ENCODE measurements around the gene IL1RAP. TPM values are rescaled to one million over a fixed set of nuclear protein-coding genes. Genes with fewer than 3 reads are reported as not detected.

The IL1RAP gene
- total RNA-seq, 2 donors from 2014 or later = 3.4 to 6.3 TPM

DNA sequence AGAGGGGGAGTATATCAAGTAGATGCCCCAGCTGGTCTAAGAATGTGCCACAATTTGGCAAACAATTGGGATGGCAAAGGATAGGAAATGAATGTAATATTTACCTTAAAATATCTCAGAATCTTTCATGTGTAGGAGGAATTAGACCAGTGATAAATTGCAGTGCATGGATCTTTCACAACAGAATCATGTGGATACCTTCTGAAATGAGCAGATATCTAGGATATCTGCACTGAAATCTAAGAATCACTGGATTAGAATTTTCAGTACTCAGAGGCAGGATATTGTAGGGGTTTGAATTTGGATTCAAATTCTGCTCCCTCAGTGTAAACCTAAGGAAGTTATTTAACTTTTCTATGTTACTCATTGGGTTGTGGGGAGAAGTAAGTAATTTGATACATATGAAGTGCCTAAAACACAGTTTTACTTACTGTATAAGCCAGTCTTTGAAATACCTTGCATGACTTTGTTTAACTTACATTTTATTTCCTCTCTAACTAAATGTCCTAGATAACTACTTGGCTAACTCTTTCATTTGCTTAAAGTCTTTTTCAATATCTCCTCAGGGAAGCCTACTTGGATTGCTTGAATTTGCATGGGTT lies 8.8 kb downstream of the IL1RAP start:
- TF ChIP-seq, protein P1, sequence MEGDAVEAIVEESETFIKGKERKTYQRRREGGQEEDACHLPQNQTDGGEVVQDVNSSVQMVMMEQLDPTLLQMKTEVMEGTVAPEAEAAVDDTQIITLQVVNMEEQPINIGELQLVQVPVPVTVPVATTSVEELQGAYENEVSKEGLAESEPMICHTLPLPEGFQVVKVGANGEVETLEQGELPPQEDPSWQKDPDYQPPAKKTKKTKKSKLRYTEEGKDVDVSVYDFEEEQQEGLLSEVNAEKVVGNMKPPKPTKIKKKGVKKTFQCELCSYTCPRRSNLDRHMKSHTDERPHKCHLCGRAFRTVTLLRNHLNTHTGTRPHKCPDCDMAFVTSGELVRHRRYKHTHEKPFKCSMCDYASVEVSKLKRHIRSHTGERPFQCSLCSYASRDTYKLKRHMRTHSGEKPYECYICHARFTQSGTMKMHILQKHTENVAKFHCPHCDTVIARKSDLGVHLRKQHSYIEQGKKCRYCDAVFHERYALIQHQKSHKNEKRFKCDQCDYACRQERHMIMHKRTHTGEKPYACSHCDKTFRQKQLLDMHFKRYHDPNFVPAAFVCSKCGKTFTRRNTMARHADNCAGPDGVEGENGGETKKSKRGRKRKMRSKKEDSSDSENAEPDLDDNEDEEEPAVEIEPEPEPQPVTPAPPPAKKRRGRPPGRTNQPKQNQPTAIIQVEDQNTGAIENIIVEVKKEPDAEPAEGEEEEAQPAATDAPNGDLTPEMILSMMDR (IDR thresholded peaks at IDR 0.05) = no peak
- Histone ChIP-seq H3K27ac (no peak overlapping the region), H3K4me1 (no peaks in the 10 kb centered on the region), H3K36me3 (no peaks in the 10 kb centered on the region), H3K9me3 (no peaks in the 10 kb centered on the region), H3K27me3 (no peaks in the 10 kb centered on the region), H3K4me3 (no peak overlapping the region)
- no peak for DNase-seq (ENCODE audit: low spot score)

DNA sequence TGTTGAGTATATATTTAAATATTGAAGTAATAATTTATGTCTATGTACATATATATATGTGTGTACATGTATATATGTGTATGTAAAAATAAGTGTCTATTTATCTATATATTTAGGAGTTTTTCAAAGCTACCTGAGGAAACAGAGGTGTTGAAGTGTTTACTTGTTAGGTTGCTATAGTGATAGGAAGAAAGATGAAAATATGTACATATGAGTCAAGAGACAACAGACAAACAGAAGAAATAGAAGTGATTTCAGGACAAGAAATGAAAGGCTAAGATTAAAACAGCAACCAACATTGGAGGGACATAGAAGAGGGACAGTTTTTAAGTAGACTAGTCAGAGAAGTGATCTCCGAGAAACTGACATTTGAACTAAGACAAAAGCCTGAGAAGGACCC lies 11.1 kb downstream of the IL1RAP start:
- no peaks in the 10 kb centered on the region for H3K36me3 ChIP-seq
- H3K4me3 ChIP-seq = no peak overlapping the region
- no peaks in the 10 kb centered on the region for H3K4me1 ChIP-seq
- no peak for DNase-seq (ENCODE audit: low spot score)
- TF ChIP-seq, protein P1 (IDR thresholded peaks at IDR 0.05) = no peak
- H3K27ac ChIP-seq = no peak overlapping the region
- H3K9me3 ChIP-seq = no peaks in the 10 kb centered on the region
- no peaks in the 10 kb centered on the region for H3K27me3 ChIP-seq

DNA sequence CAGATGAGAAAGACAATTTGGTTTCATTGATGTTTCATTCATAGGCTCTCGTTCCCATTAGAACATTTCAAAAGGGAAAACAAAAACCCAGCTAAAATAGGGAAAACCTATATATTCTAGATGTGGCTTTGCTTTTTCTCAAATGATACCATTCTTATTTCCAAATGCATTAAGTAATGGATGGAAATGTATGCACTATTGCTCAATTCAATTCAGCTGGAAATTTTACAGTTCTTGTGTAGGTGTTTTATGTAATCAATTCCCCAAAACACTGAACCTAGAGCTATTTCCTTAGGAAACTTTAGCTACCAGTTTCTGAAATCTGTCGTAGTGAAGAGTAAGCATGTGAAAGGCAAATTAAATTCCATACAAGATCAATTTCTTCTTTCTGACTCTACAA lies 11.7 kb downstream of the IL1RAP start:
- Histone ChIP-seq H3K27ac (no peak overlapping the region), H3K4me3 (no peak overlapping the region), H3K4me1 (no peaks in the 10 kb centered on the region), H3K36me3 (no peaks in the 10 kb centered on the region), H3K27me3 (no peaks in the 10 kb centered on the region), H3K9me3 (no peaks in the 10 kb centered on the region)
- TF ChIP-seq, protein P1 (IDR thresholded peaks at IDR 0.05) = no peak
- no peak for DNase-seq (ENCODE audit: low spot score)

DNA sequence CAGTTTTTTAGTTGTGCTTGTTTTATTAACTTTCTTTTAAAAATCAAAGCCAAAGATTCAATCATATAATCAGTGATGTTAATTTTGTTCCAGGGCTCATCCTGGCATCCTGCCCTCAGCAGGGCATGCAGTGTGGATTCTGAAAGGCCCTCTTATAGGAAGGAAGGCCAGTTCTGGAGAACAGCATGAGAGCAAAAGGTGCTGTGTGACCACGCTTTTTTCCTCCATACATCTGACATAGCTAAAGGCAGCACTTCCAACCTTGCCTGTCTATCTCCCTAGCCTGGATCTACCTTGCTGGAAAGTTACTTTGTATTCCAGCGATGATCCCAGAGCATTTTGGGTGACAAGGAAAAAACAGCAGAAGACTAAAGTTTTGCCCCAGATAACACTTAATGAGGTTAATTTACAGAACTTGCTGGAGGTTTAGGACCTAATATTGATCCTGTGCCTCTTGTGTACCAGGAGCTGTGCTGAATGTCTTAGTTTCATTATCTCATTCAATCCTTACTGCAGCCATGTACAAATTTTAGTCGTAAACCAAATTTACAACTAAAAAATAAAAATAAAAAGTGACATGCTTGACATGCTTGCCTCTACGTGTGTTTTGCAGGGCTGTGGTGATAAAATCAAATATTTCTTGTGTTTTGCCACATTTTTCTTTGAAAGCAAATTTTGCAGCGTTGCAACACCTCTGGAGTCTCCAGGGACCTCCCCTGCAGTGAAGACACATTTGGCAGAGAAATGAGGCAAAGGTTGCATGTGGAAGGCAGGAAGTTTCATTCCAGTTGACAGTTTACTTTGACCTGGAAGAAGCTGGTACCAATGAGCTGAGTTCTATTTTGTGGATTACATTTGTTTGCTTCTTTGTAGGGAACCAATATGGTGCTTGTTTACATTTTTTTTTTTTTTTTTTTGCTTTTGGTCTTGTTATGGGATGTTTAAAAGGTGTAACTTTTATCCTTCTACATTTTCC lies 13.2 kb downstream of the IL1RAP start:
- Histone ChIP-seq H3K4me3 (no peak overlapping the region), H3K27me3 (no peaks in the 10 kb centered on the region), H3K9me3 (no peaks in the 10 kb centered on the region), H3K36me3 (no peaks in the 10 kb centered on the region), H3K27ac (no peak overlapping the region), H3K4me1 (no peaks in the 10 kb centered on the region)
- TF ChIP-seq, protein P1 (IDR thresholded peaks at IDR 0.05) = no peak
- no peak for DNase-seq (ENCODE audit: low spot score)

DNA sequence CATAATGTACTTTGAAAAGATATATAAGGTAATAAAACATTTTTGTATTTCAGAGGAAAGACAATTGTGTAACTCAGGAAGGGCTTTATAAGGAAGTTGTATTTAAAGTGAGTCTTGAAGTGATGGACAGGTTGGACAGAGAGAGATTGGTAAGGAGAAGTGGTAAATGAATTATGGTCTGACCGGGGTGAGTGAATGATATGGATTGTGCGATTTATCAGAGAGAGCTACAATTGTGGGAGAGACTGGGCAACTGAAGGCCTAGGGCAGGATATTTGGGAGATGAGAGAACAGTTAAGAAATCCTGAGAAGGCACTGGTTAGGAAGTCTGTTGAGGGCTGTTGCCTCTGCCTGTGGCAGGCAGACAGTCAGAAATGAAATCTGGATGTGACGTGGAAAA lies 14.8 kb downstream of the IL1RAP start:
- Histone ChIP-seq H3K4me1 (peaks cover 0 to 7% of the 10 kb centered on the region in 2 donors), H3K27me3 (no peaks in the 10 kb centered on the region), H3K9me3 (no peaks in the 10 kb centered on the region), H3K36me3 (no peaks in the 10 kb centered on the region), H3K27ac (no peak overlapping the region), H3K4me3 (no peak overlapping the region)
- DNase-seq (ENCODE audit: low spot score) = no peak
- TF ChIP-seq, protein P1 (IDR thresholded peaks at IDR 0.05) = no peak

All from right atrium auricular region (tissue), 2 donors.